ENCODE data around the gene NT5C3B. TPM values are rescaled to one million over a fixed set of nuclear protein-coding genes. Genes with fewer than 3 reads are reported as not detected.
"Not testable (repeated sequence)": the region's sequence is repeated elsewhere in the genome, so short reads cannot be mapped to it uniquely, and the experiment has no call there.

NT5C3B gene
- total RNA-seq, 1 experiment from 2014 or later = 48.8 TPM

- Histone ChIP-seq H3K4me2 (no peak overlapping the region), H3K4me1 (replicated peaks; ENCODE audit: insufficient read depth) (no peaks in the 10 kb centered on the region), H3K4me3 (no peak overlapping the region), H3K79me2 (ENCODE audit: low read depth) (no peaks in the 10 kb centered on the region), H3F3A (ENCODE audit: insufficient read depth, low read depth) (peaks cover 19% of the 10 kb centered on the region; the same call in 1 of the 2 replicates), H3K27ac (no peak overlapping the region), H4K20me1 (ENCODE audit: insufficient read depth) (peaks cover 6% of the 10 kb centered on the region; the same call in 1 of the 2 replicates), H3K9me3 (ENCODE audit: insufficient read depth, low read depth) (no peaks in the 10 kb centered on the region), H3K36me3 (ENCODE audit: low read depth) (peaks cover 26% of the 10 kb centered on the region), H3K9me2 (ENCODE audit: insufficient read depth) (no peaks in the 10 kb centered on the region), H2AFZ (no peak overlapping the region), H3K27me3 (ENCODE audit: insufficient read depth, low read depth) (no peaks in the 10 kb centered on the region)
- ChIA-PET CTCF (no interaction called here), POLR2A (ENCODE audit: unreplicated experiment) (no interaction called here)
- BruUV-seq (replicated peaks) = no TSS peak
- no peak for DNase-seq
- TF ChIP-seq EZH2 (IDR thresholded peaks at IDR 0.05; ENCODE audit: low read depth) = no peak
- TF ChIP-seq, protein P1, sequence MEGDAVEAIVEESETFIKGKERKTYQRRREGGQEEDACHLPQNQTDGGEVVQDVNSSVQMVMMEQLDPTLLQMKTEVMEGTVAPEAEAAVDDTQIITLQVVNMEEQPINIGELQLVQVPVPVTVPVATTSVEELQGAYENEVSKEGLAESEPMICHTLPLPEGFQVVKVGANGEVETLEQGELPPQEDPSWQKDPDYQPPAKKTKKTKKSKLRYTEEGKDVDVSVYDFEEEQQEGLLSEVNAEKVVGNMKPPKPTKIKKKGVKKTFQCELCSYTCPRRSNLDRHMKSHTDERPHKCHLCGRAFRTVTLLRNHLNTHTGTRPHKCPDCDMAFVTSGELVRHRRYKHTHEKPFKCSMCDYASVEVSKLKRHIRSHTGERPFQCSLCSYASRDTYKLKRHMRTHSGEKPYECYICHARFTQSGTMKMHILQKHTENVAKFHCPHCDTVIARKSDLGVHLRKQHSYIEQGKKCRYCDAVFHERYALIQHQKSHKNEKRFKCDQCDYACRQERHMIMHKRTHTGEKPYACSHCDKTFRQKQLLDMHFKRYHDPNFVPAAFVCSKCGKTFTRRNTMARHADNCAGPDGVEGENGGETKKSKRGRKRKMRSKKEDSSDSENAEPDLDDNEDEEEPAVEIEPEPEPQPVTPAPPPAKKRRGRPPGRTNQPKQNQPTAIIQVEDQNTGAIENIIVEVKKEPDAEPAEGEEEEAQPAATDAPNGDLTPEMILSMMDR (conservative IDR thresholded peaks at IDR 0.05) = no peak
- intact Hi-C loops (cut with micrococcal nuclease; ENCODE audit: unreplicated experiment) = no loop called here
Measured at GRCh38 chr17:41880130-41880529, 44.1 kb upstream of the NT5C3B start.

DNA sequence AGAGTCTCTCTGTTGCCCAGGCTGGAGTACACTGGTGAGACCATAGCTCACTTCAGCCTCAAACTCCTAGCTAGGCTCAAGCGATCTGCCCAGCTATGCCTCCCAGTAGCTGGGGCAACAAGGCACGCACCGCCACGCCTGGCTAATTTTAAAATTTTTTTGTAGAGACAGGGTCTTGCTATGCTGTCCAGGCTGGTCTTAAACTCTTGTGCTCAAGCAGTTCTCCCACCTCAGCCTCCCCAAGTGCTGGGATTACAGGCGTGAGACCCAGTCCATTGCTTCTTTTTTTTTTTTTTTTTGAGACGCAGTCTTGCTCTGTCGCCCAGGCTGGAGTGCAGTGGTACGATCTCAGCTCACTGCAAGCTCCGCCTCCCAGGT lies 38.2 kb upstream of the NT5C3B start:
- H2AFZ ChIP-seq; BruUV-seq (replicated peaks); H3K9me2 ChIP-seq (ENCODE audit: insufficient read depth); H3K4me2 ChIP-seq; POLR2A ChIA-PET (ENCODE audit: unreplicated experiment); H3K79me2 ChIP-seq (ENCODE audit: low read depth); intact Hi-C loops (cut with micrococcal nuclease; ENCODE audit: unreplicated experiment); H4K20me1 ChIP-seq (ENCODE audit: insufficient read depth); H3K9me3 ChIP-seq (ENCODE audit: insufficient read depth, low read depth); H3K4me3 ChIP-seq; H3K4me1 ChIP-seq (replicated peaks; ENCODE audit: insufficient read depth); H3K27me3 ChIP-seq (ENCODE audit: insufficient read depth, low read depth); H3K27ac ChIP-seq; DNase-seq: not testable (repeated sequence)
- Histone ChIP-seq H3F3A (ENCODE audit: insufficient read depth, low read depth) (peaks cover 18% of the 10 kb centered on the region; the same call in 1 of the 2 replicates), H3K36me3 (ENCODE audit: low read depth) (peaks cover 21% of the 10 kb centered on the region)
- CTCF ChIA-PET = interaction anchor here (0.7 kb wide), 1 partner anchor 85 kb away, joined by 7 read pairs; no protein-coding TSS in a partner anchor

DNA sequence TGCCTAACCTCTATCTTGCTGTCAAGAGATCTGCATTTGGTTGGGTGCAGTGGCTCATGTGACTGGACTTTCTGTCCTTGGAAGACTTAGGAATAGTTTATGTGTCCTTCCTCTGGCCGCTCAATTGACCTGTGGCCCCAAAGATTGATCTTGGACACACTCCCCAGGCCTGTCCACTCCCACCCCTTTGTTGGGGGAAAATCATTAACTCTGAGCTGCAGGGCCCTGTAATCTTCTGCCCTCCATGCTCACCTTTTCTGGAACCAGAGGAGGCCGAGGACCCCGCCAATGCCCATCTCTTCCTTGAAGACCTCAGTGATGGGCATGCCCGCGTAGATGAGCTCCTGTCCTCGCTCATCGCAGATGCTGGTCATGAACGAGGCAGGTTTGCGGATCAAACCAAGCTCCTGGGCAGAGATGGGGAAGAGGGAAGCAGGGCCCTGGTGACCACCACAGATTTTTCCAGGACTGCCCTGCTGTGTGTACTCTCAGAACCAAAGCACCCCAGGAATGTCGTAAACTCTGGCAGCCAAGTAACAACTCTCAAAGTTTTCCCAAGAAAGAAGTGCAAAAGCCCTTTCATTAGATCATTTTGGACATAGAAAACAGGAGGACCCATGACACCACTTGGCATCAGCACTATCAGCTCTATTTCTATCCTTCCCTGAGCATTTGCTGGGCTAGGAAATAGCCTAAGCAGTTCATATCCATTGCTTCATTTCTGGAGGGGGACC lies 37.7 kb upstream of the NT5C3B start:
- Histone ChIP-seq H3F3A (ENCODE audit: insufficient read depth, low read depth) (peaks cover 23% of the 10 kb centered on the region; the same call in 1 of the 2 replicates), H3K9me2 (ENCODE audit: insufficient read depth) (no peaks in the 10 kb centered on the region), H3K79me2 (ENCODE audit: low read depth) (no peaks in the 10 kb centered on the region), H2AFZ (no peak overlapping the region), H3K4me1 (replicated peaks; ENCODE audit: insufficient read depth) (no peaks in the 10 kb centered on the region), H3K4me3 (no peak overlapping the region), H3K36me3 (ENCODE audit: low read depth) (peaks cover 19% of the 10 kb centered on the region), H3K27me3 (ENCODE audit: insufficient read depth, low read depth) (no peaks in the 10 kb centered on the region), H4K20me1 (ENCODE audit: insufficient read depth) (0 out of 2 replicates have a peak, but pooled peaks cover 1% of the 10 kb centered on the region), H3K9me3 (ENCODE audit: insufficient read depth, low read depth) (no peaks in the 10 kb centered on the region), H3K4me2 (no peak overlapping the region), H3K27ac (no peak overlapping the region)
- ChIA-PET CTCF (no interaction called here), POLR2A (ENCODE audit: unreplicated experiment) (no interaction called here)
- TF ChIP-seq, protein P1 (conservative IDR thresholded peaks at IDR 0.05) = no peak
- no peak for TF ChIP-seq EZH2 (IDR thresholded peaks at IDR 0.05; ENCODE audit: low read depth)
- no TSS peak for BruUV-seq (replicated peaks)
- intact Hi-C loops (cut with micrococcal nuclease; ENCODE audit: unreplicated experiment) = no loop called here
- DNase-seq = no peak
